IPS DF 6.9 (cell line): Measurements from ENCODE around the gene TMCO2.

Experiments used
- DNase-seq: peaks from one replicate; pipeline ENCODE4 v3.0.0-alpha.2; 2013; ENCODE audit warnings: low read depth, low spot score
- H3K27ac ChIP-seq: one replicate; pipeline ENCODE4 v1.5.1; 2013; ENCODE audit warnings: low read length, control low read depth
- H3K27me3 ChIP-seq: 2 replicates; pipeline ENCODE4 v1.6.1; 2013; ENCODE audit warnings: mild to moderate bottlenecking, low read length; ENCODE audit not compliant: control insufficient read depth, insufficient read depth
- H3K36me3 ChIP-seq: 2 replicates; pipeline ENCODE4 v1.6.1; 2013; ENCODE audit warnings: low read length; ENCODE audit not compliant: control insufficient read depth, insufficient read depth
- H3K4me1 ChIP-seq: 2 replicates; pipeline ENCODE4 v1.6.1; 2013; ENCODE audit warnings: low read length; ENCODE audit not compliant: control insufficient read depth, insufficient read depth
- H3K4me3 ChIP-seq: 2 replicates; pipeline ENCODE4 v1.5.1; 2013; ENCODE audit warnings: mild to moderate bottlenecking, low read length
- H3K9me3 ChIP-seq: 2 replicates; pipeline ENCODE4 v1.6.1; 2013; ENCODE audit warnings: low read length, inconsistent platforms; ENCODE audit not compliant: control insufficient read depth, insufficient read depth
- WGBS: extraction: QIAGEN DNeasy Blood & Tissue Kit; methylation state at CpG from one replicate; pipeline ENCODE4 v1.1.7; 2013; ENCODE audit warnings: mixed read lengths, missing lambda C conversion rate; ENCODE audit not compliant: insufficient read length, insufficient coverage; 5-methylcytosine and 5-hydroxymethylcytosine counted together

The TMCO2 gene

DNA sequence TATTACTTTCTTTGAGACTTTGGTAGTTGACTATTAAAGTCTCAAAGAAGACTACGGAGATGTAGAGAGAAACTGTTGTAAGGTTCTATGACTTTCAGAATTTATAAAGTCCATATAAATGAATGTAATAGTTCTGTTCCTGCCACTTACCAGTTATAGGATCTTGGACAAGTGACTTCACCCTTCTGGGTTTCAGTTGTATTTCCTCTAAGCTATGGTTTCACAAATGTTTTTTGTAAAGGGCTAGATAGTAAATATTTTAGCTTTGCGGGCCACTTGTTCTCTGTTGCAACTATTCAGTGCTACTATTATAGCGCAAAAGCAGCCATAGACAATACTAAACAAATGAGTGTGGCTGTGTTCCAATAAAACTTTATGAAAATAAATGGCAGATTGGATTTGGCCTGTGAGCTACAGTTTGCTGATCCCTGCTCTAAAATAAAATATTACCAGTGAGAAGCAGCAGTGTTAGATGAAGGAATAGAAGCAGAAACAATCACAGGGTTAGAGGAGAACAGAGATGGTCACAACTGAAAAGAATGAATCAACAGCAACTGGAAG lies 25.0 kb downstream of the TMCO2 start:
- Histone ChIP-seq H3K4me3 (no peak overlapping the region), H3K27me3 (no peaks in the 10 kb centered on the region), H3K4me1 (no peaks in the 10 kb centered on the region), H3K9me3 (no peaks in the 10 kb centered on the region), H3K36me3 (peaks cover 3% of the 10 kb centered on the region; the same call in 1 of the 2 replicates), H3K27ac (no peak overlapping the region)
- WGBS: no CpG with 5 or more reads among the region's 3 CpGs
- DNase-seq: no peak

DNA sequence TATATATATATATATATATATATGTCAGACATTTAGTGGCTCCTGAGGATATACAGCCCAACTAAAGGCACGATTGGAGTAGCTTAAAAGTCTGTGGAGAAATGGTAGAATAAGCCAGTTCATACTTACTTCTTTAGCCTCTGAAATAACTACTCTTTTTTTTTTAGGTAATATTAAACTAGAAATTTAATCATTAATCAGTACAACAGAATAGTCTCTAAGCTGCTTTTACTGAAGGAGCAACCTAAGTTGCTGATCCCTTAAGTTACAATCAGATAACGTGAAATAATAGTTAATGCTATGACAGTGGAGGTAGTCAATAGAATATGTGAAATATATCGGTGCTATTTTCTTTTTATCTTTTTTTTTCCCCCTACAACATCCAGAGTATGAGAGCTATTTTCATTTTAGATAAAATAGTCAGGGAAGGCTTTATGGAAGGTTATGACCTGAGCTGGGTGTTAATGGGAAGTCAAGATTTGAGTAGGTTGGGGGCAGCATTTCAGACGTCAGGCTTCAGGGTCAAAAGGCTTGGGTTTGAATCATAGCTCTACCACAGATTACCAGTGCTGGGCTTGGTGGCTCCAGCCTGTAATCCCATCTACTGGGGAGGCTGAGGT lies 25.9 kb downstream of the TMCO2 start:
- no CpG with 5 or more reads among the region's 4 CpGs for whole genome bisulfite sequencing
- no peak for DNase-seq
- peaks cover 3% of the 10 kb centered on the region; the same call in 1 of the 2 replicates for H3K36me3 ChIP-seq

DNA sequence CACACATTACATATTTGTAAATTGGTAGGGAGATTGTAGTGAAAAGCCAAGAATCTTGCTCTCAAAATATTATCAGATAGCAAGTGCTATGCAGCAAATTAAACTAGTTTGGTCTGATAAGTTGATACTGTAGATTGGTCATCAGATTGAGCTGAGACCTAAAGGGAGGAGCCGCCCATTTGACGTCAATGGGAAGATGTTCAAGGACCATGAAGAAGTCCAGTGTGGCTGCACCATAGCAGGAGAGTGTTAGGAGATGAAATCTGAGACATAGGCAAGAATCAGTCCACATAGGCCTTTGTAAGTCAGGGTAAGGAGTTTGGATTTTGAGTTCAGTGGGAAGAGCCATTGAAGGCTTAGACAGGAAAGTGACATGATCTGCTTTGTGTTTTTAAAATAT lies 26.6 kb downstream of the TMCO2 start:
- H3K36me3 ChIP-seq: peaks cover 3% of the 10 kb centered on the region; the same call in 1 of the 2 replicates
- H3K4me3 ChIP-seq: no peak overlapping the region
- no peaks in the 10 kb centered on the region for H3K27me3 ChIP-seq
- no peaks in the 10 kb centered on the region for H3K4me1 ChIP-seq
- WGBS: no CpG with 5 or more reads among the region's 2 CpGs
- H3K9me3 ChIP-seq: no peaks in the 10 kb centered on the region
- H3K27ac ChIP-seq: no peak overlapping the region
- DNase-seq: no peak

More for the DNA sequence above, 25.9 kb downstream of the TMCO2 start:
- Histone ChIP-seq H3K4me3 (no peak overlapping the region), H3K27me3 (no peaks in the 10 kb centered on the region), H3K9me3 (no peaks in the 10 kb centered on the region), H3K4me1 (no peaks in the 10 kb centered on the region), H3K27ac (no peak overlapping the region)

DNA sequence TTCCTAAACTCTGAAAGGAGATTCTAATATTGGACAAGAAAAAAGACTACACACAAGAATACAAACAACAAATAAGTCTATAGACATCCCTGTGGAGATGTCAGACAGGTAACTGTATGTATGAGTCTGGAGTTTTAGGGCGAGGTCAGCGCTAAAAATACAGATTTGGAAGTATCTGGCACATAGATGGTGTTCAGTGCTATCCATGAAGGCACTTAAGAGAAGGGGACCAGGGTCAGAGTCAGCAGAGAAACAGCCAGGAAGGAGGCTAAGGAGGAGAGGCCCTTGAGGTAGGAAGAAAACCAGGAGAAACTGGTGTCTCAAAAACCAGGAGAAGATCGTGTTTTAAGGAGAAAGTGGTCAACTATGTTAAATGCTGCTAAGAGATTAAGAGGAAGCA lies 28.4 kb downstream of the TMCO2 start:
- Histone ChIP-seq H3K9me3 (no peaks in the 10 kb centered on the region), H3K27ac (no peak overlapping the region), H3K4me3 (no peak overlapping the region), H3K36me3 (peaks cover 3% of the 10 kb centered on the region; the same call in 1 of the 2 replicates), H3K4me1 (no peaks in the 10 kb centered on the region), H3K27me3 (no peaks in the 10 kb centered on the region)
- DNase-seq: no peak
- no CpG with 5 or more reads among the region's 3 CpGs for WGBS

DNA sequence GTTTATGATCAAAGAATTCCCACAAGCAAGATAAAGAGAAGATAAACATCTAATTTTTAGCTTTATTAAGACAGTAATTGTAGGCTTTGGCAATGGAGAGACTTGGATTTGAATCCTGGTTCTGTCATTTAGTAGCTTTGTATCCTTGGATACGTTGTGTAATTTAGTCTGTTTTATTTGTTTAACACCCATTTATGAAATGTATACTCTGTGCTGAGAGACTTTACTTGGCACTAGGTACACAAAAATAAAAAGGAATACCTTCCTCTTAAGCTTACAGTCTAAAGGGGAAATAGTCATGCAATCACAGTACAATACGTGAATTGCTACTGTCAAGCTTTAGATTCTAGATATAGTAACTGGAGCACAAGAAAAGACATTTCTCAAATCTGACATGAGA lies 34.1 kb downstream of the TMCO2 start:
- no peak overlapping the region for H3K27ac ChIP-seq
- no peak overlapping the region for H3K4me3 ChIP-seq
- no peaks in the 10 kb centered on the region for H3K4me1 ChIP-seq
- DNase-seq: no peak
- H3K9me3 ChIP-seq: no peaks in the 10 kb centered on the region
- no peaks in the 10 kb centered on the region for H3K36me3 ChIP-seq
- WGBS: no CpG with 5 or more reads among the region's 2 CpGs
- H3K27me3 ChIP-seq: no peaks in the 10 kb centered on the region

DNA sequence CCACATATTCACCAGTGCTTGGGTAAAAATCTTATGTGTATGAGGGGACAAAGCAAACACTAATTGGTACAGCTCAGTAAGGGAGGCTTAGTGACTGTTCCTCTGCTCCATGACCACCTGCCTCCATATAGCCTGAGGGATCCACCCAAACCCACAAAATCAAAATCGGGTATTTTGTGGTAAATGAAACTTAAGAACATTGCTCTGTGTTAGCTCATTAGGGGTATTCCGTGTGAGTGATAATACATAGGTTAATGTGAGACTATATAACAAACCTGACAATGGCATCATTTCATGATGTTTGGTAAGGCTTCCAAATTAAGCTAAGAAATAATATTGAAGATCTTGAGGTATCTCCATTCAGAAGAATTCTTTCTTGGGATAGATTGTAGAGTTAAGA lies 43.6 kb downstream of the TMCO2 start:
- Histone ChIP-seq H3K36me3 (no peaks in the 10 kb centered on the region; the same call in 1 of the 2 replicates), H3K27me3 (no peaks in the 10 kb centered on the region), H3K27ac (no peak overlapping the region), H3K4me3 (no peak overlapping the region), H3K9me3 (no peaks in the 10 kb centered on the region), H3K4me1 (no peaks in the 10 kb centered on the region)
- no peak for DNase-seq
- no CpG with 5 or more reads among the region's 2 CpGs for WGBS

DNA sequence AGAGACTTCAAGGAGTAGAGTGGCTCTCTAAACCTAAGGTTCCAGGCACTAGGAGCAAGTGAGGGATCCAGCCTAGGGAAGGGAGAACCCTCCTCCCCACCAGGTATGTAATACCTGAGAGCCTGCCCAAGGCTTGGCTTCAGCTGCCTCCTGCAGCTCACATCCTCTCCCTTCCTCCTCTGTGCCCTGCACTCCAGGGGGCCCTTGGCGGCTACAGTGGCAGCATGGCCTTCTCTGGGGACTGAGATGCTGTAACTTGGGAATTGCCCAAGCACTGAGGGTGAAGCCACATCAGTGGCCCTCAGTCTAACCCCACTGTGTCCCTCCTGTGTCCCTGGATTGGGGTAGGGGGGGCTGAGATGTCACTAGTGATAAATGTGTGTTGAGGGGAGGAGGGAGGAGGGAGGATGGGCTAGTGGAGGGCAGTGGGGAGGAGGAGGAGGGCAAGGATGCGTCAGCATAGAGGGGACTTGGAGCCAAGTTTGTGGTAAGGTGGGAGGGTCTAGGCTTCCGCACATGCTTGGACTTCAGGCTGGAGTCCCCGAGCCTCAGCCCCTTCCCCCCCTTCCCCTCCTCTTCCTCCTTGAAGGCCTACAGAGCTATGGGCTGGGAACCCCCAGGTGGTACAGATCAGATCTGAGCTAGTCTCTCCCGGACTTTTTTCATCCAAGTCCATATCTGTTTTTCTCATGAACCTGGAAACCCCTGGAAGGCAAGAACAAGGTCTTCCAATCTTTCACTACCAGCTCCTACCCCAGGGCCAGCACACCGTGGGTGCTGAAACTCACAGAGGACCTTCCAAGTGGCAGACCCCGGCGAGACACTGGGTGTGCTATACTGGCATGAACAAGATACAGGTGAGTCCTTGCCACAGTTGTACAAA lies 51.9 kb downstream of the TMCO2 start:
- DNase-seq: no peak
- no peaks in the 10 kb centered on the region for H3K27me3 ChIP-seq
- no peak overlapping the region for H3K4me3 ChIP-seq
- WGBS: no CpG with 5 or more reads among the region's 8 CpGs
- no peaks in the 10 kb centered on the region for H3K36me3 ChIP-seq
- H3K9me3 ChIP-seq: no peaks in the 10 kb centered on the region
- H3K27ac ChIP-seq: no peak overlapping the region
- H3K4me1 ChIP-seq: peaks cover 6% of the 10 kb centered on the region

DNA sequence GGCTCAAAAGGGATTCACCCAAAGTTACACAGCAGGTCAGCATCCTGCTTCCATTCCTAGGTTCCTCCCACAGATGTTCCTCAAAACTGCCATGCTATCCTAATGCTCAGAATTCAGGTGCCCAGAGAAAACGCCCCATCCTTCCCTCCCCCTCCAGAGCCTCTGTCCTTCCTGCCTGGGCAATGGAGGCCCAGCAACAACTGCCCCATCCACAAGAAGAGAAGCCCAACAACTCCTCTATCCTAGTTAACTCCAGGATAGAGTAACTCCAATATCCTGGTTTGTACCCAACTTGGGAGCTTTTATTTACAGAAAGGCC lies 52.5 kb downstream of the TMCO2 start:
- no peak for DNase-seq

DNA sequence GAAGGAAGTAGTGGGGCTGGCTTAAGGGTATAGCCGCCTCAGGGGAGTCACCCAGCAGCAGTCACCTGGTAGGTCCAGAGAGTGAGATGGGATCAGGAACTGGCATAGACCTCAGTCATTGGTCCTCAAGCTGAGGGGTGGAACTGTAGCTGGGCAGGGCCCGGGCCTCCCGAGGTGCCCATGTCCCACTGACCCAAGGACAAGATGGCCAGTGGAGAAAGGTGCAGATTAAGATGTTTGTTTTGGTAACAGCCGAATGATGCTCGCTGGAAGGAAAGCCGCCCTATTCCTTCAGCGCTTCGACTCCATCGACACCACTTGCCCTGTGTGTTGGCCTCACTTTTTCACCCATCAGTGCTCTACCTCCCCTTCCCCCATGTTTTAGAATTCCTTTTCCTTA lies 52.9 kb downstream of the TMCO2 start:
- Histone ChIP-seq H3K27ac (no peak overlapping the region), H3K9me3 (no peaks in the 10 kb centered on the region), H3K36me3 (no peaks in the 10 kb centered on the region), H3K4me3 (no peak overlapping the region), H3K27me3 (no peaks in the 10 kb centered on the region), H3K4me1 (peaks cover 6% of the 10 kb centered on the region)
- no peak for DNase-seq
- WGBS: no CpG with 5 or more reads among the region's 9 CpGs

More for the DNA sequence above, 52.5 kb downstream of the TMCO2 start:
- H3K4me3 ChIP-seq: no peak overlapping the region
- peaks cover 6% of the 10 kb centered on the region for H3K4me1 ChIP-seq
- WGBS: no CpG with 5 or more reads among the region's 1 CpG
- H3K36me3 ChIP-seq: no peaks in the 10 kb centered on the region
- H3K9me3 ChIP-seq: no peaks in the 10 kb centered on the region
- H3K27me3 ChIP-seq: no peaks in the 10 kb centered on the region
- no peak overlapping the region for H3K27ac ChIP-seq

DNA sequence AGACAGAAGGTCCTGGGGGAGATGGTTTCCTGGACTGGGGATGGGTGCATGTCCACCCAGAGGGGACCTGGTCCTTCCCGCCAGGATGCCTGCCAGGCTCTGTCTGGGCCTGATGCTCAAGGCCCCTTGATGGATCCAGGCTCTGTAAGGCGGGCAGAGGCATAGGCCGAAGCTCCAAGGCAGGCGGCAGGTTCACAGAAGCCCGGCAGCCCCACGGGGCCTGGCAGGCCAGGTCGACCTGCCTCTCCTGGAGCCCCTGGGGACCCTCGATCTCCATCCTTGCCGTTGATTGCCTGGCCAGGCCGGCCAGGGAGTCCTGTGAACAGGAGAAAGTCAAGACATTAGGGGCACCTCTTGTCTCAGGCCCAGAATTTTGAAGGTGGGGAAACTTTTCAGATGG lies 53.3 kb downstream of the TMCO2 start:
- Histone ChIP-seq H3K27me3 (no peaks in the 10 kb centered on the region), H3K9me3 (no peaks in the 10 kb centered on the region), H3K4me3 (no peak overlapping the region), H3K36me3 (no peaks in the 10 kb centered on the region), H3K27ac (no peak overlapping the region), H3K4me1 (peaks cover 6% of the 10 kb centered on the region)
- no CpG with 5 or more reads among the region's 10 CpGs for WGBS
- no peak for DNase-seq
